Cerebellar nuclear complex (tissue), 1 donor: ENCODE measurements around the gene PITPNM3.
"Not testable (repeated sequence)": the region's sequence is repeated elsewhere in the genome, so short reads cannot be mapped to it uniquely, and the experiment has no call there.

Source experiments
- DNase-seq, 2 experiments: peaks; one replicate each; lab custom pipeline; 2025; lab: John Stamatoyannopoulos, UW

The PITPNM3 gene

DNA sequence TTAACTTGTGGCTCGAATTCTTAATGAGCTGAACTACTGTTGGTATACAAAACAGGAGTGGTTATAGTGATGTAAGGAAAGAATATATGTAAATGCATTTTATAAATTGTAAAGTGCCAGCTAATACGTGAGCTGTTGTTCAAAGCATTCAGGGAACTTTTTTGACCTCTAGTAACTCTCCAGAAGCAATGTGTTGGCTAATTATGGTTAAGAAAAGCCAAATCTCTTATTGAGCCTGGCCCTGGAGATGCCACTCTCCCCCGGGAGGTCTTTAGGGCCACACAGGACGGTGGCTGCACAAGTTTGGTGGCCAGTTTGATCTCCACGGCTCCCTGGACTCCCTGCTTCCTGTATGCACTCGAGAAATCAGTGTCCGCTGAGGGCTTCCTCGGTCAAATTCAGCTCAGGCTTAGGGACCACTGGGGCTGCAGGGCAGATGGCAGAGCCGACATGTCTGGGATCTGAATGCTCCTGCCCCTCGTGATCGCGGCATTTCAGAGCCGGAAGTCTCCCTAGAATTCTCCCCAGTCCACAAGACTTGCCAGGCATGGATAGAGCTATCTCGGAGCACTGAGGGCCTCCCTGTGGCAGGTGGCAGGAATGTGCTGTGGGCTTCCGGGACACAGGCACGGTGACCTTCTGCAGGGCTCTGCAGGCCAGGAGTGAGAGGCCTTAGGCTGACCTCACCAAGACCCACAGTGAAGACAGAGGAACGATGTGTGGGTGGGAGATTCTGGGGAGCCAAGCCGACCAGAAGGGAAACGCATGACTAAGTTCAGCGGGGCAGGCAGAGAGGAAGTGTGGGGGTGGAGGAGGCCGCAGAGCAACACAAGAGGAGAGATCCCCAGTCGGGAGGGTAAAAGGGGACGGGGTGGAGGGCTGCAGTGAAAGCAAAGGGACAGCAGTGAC lies 18.6 kb upstream of the PITPNM3 start:
- no peak for DNase-seq

DNA sequence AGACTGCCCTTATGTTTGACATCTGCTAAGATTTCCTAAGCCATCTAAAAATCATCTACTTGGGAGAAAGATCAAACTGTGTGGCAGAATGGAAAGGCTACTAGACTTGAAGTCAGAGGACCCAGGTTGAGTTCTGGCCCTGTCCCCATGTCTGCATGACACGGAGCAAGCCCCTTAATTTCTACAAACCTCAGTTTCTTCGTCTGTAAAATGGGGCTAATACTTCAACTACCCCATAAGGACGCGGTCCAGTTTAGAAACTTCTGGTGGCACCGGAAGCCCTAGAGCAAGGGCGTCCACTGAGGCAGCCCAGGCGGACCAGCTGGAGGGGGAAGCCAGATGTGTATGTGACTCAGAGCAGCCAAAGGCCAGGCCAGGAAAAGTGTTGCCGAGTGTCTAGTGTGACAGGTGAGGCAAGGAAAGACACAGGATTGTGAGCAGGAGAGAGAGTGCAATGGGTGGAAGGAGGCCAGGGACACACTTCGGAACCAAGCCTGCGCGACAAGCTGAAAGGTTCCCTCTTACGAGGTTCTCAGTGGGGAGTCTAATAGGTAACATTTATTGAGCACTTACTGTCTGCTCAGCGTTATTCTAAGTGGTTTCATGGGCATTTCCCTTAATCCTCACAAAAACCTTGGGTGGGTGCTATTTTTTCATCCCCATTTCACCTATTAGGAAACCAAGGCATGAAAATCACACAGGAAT lies 17.8 kb upstream of the PITPNM3 start:
- DNase-seq = no peak

DNA sequence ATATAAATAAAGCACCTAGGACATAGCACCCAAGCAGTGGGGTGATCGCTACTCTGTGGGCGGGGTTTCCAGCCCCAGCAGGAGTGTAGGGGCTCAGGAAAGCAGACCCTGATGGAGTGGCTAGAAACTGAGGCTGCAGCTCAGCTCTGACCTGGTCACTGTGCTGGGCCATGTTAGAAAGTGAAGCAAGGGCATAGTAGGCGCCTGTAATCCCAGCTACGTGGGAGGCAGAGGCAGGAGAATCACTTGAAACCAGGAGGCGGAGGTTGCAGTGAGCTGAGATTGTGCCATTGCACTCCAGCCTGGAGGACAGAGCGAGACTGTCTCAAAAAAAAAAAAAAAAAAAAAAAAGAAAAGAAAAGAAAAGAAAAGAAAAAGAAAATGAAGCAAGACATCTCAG lies 17.1 kb upstream of the PITPNM3 start:
- not testable (repeated sequence) for DNase-seq

DNA sequence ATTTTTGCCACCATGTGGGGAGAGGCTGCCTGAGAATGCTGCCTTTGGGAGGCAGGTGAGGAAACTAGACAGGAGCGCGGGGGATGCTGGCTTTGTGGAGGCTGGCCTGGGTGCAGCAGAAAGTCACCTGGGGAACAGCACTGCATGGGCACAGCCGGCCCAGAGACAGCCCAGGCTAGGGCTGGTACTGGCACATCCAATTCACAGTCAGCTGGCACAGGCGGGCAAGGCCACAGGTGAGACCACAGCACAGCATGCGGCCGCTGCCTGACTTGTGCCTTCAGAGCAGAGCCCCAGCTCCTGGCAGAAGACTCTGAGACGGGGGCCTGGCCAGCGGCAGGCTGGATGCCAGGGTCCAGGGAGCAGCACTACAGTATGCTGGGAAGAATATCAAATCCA lies 16.6 kb upstream of the PITPNM3 start:
- no peak for DNase-seq

DNA sequence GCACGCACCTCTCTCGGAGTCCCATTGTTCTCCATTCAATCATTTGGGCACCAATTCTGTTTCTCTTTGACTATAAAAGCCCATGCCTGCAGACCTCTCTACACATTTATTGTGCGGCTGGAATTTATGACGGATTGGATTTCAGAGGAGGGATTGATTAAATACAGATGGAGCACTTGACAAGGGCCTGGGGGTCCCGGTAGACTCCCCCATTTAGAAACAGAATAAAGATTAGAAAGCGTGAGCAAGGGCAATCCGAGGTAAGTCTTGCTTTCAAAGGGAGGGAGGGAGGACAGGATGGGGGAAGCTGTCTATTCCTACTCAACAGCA lies 15.1 kb upstream of the PITPNM3 start:
- DNase-seq = no peak

DNA sequence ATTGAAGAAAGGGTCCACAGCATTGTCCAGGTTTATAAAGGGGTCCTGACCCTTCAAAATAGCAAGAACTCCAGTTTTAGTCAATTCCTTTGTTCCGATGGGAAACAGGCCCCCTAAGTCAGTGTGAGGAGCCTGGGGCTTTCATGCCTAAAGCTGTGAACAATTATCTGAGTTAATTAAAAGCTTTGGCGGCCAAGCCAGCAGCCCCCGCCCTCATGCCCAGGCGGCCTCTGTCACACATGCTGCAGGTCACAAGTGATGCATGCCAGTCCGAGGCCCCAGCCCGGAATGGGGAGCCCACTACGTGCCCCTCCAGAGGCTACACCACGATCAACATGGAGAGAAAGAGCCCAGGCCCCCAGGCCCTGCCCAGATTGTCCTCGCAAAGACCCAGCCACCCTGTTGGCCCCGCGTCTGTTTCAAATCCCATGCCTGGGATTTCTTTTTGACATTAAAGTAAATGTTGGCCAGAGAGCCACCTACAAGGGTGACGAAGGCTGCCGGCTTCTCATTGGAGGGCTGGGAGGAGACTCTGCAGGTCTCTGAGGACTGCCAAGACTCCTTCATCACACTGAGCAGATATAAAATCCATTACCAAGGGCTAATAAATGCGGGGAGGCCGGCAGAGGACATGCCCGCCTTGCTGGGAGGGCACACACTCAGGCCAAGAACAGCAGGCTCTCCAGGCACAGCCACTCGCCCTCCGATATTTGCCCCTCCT lies 14.5 kb upstream of the PITPNM3 start:
- DNase-seq = no peak

DNA sequence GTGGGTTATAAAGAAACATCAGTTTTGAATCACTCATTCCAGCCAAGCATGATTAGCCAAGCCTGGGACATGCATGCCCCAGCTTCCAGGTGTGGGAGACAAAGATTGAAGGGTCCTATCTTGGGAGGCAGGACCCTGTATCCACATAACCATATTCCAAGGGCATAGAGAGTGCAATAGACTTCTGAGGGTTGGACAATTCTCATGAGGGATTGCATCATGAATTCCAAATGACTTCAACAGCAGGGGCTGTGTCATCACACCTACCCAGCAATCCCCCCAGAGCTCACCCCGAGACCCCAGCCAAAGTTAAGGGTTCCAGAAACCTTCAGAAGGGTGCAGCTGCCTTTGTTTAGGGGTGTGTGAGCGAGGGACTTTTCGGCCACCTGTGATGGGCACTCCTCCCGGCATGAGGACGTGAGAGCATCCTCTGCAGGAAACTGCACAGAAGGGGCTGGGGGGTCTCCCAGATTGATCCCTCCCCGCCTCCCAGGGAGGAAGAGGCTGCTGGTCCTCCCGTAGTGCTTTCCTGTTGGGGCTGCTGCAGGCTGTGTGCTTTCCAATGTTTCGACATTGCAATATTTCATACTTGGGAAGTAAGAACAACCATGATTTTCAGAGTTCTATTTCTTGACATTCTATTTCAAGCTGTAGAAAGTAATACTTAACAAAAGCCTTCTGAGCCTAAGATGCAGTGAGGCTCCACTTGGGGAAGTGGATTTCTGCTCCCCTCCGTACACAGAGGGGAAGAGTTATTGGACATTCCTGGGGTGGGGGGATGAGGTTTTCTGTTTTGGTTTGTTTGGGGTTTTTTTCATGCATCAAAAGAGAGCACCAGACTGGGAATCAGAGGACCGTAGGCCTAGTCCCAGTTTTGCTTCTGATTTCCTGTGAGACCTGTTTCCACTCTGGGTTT lies 13.3 kb upstream of the PITPNM3 start:
- DNase-seq = no peak

DNA sequence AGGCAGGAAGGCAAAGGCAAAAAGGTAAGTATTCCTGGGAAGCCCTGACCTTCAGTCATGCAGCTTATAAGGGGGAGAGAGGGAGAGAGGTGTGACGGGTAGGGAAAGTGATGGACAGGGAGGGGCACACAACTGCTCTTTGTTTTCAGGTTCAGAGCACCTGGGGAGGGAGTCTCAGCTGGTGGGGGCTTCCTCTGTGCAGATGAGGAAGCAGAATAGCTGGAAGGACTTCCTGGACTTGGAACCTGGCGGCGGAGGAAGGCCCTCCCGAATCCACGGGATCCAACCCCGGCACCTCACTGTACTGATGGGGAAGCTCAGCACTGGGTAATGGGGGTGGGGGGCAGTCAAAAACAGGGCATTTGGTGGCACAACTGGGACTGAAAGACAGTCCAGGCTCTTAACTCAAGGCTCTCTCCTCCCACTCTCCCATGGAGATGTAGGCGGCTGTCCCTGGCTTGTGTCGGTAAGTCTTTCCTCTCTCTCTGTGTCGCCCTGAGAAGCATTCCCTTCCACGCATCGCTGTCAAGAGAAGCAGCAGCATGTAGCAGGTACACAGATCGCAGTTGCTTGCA lies 11.9 kb upstream of the PITPNM3 start:
- DNase-seq = no peak

DNA sequence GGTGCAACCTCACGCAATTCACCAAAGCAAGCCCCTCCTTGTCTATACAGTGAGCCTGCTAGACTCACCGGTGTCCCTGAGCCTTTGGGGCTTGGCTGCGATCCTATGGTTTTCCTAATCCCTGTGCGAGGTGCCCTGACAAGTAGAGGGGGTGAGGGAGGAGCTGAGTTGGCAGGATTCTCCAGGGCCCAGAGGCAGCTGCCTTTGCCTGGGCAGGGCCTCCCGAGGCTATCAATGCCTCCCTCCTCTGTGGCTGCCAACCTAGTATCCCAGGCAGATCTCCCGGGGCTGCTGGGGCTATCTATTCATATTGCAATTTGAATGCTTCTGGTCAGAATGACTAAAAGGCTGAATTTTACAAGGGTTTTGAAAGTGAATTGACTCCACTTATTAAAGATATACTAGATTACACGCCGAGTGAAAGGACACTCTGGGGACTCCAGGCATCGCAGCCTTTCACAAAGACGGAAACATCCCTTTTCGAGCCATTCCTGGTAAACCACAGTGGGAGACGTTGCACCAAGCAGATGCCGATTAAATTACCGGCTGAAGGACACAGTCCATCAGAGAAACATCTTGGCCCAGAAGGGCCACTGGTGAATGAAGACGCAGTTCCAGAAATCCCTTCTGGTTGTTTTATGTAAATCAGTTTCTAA lies 11.3 kb upstream of the PITPNM3 start:
- no peak for DNase-seq

DNA sequence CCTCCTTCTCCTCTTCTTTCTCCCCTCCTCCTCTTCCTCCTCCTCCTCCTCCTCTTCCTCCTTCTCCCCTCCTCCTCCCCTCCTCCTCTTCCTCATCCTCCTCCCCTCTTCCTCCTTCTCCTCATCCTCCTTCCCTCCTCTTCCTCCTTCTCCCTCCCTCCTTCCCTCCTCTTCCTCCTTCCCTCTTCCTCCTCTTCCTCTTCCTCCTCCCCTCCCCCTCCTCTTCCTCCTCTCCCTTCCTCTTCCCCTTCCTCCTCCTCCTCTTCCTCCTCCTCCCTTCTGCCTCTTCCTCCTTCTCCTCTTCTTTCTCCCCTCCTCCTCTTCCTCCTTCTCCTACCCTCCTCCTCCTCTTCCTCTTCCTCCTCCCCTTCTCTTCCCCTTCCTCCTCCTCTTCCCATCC lies 5.1 kb upstream of the PITPNM3 start:
- no peak for DNase-seq

DNA sequence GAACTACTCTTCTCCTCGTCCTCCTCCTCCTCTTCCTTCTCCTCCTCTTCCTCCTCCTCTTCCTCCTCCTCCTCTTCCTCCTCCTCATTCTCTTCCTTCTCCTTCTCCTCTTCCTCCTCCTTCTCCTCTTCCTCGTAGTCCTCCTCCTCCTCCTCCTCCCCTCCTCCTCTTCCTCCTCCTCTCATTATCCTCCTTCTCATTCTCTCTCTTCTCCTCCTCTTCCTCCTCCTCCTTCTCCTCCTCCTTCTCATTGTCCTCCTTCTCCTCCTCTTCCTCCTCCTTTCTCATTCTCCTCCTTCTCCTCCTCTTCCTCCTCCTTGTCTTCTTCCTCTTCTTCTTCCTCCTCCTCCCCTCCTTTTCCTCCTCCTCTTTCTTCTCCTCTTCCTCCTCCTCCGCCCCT lies 4.1 kb upstream of the PITPNM3 start:
- no peak for DNase-seq

DNA sequence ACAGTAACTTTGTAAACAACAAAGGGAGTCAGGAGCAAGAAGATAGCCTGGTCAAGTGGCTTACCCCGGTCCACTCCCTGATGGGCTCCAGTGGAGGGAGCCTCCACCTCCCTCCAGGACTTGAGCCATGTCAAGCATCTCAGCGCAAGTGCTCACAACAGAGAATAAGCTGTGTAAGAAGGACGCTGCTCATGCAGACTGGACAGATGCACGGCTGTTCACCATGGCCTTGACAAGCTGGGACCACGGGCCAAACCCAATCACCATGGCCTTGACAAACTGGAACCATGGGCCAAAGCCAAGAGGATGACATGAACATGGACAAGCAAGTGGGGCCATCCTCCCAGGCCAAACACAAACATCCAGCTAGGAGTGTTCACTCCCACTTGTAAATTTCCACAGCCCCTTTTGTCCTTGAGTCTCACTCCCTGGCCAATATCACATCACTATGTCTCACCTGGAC lies 3.4 kb upstream of the PITPNM3 start:
- DNase-seq = no peak

DNA sequence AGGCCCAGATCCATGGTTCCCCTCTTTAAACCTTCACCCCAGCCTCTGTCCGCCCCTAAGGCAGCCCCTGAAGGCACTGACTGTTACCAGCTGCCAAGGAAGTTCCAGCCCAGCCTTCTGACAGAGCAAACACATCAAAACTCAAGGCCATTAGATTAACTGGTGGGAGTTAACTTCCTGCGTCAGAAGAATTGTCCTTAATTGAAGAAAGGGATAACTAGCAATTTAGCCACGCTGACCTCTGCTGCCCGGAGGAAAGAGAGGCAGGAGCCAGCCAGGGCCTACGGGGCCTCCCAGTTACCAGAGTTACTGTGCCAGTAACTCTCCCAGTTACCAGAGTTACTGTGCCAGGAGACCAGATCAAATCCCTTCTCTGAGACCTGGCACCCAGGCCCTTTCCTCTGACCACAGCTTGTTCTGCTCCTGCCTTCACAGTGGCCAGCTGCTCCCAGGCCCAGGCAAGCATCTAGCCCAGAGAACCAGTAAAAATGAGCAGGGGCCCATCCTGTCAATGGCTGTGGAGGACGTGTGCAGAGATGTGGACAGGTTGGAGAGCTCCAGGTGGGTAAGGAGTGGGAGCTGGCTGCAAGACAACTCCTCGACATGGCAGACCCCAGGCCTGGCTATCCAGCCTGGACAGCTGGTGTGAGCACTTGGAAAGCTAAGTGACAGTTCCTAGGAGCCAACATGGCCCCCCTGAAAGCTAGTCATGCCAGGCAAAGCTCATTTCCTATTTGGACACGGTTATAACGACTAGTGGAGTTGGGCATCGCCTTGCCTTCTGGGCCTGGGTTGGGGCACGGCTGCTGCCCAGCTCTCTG lies 2.8 kb upstream of the PITPNM3 start:
- DNase-seq = peak in 1 of 2 experiments; percentile 42

DNA sequence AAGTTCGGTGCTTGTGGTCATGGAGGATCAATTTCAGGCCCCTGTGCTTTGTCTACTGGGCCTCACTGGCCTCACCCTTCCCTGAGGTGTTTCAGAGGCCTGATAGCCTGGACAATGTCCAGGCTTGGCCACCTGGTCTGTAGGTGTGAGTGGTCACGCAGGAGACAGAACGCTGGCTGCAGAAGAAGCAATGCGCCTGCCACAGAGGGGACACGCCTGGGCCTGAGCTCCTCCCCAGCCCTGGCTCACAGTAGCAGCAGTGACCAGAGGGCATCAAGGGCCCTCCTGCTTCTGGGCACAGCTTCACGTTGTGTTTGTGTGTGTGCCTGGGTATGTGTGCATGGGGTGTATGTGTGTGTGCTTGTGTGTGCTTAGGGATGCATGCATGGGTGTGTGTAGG lies 1.9 kb upstream of the PITPNM3 start:
- no peak for DNase-seq

DNA sequence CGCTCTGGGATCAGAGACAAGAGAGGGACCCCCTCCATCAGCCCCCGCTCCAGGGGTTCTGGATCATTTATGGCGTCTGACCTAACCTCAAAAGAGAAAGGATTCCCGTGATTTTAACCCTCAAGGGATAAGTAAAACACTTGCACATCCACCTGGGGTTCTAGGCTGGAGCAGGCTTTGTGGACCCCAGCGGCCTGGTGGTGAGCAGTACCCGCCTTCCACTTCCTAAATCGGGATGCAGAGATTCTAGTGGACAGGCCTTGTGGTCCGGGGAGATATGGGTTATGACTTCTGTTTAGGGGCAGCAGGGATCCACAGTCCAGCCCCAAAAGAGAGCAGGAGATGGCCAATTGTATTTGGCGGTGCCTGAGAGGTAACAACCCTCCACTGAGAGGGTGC lies 684 bp upstream of the PITPNM3 start:
- DNase-seq = no peak

DNA sequence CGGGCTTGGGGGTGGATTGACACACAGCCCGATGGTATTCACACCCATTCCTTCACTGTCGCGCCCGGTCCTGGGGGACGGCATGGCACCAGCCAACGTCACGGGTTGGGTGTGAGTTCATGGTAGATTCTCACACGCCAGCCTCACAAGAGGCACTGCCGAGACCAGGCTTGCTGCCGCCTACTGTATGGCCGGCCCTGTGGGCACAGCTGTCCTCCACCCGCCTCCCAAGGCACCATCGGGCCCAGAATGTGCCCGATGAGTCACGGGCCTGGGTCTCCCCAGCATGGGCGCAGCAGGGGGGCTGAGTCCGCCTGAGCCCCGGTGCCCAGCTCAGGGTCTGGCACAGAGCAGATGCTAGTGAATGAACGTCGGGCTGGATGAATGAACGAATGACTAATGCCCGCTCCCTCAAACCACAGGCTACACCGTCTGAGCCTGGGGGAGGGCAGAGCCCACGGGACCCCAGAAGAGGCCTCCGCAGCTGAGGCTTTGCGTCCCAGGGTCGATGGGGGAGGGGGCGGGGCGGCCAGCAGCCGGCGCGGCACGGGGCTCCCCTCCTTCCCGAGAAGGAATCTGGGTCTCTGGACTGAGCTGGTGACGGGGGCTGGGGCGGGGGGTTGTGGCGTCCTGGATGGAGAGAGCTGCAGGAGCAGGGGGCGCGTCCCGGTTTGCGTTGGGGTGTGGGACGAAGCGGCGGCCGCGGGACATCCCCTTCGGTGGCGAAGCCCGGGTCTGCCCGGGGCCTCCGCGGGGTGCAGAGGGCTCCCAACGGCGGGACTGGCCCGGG lies 829 bp downstream of the PITPNM3 start:
- DNase-seq = peak in 1 of 2 experiments; percentile 44

DNA sequence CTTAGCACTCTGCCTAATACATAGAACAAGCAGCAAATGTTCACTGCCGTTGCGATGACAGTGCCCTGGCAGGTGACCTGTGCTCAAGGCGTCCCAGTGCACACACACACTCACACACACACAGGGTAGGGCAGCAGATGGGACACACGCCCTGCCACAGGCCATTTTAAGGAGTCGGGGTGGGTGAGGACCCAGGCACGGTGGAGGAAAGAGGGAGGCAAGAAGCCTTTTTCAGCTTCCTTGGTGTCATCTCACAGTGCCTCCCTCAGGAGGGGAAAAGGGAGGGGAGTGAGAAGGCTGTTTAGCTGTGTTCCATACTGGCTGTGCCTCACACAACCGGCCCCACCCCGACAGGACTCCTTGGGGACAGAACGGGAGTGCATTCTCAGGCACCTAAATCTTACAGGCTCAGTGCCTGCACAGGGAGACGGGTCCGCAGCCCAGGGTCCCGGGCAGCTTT lies 1.5 kb downstream of the PITPNM3 start:
- no peak for DNase-seq

DNA sequence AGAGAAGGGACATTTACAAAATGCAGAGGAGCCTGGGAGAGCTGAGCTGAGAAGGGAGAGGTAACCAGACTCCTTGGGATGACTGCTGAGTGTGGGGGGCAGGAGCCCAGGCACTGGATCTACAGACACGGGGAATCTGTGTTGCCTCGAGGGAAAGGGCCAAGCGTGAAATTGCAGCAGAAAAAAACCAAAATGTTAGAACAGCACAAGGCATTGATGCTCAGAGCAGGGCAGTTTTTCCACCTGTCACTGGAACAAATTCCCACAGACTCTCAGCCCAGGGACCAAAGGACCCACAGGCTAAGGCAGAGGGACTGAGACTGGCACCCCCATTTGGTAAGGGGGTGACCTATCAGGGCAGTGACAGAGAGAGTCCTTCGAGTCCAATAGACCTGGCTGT lies 2.0 kb downstream of the PITPNM3 start:
- no peak for DNase-seq
